GM21390 (cell line): ENCODE results near the gene SYNGR3.

Experiments used
- ATAC-seq: cut with Tn5 transposase; IDR thresholded peaks from one replicate; pipeline ENCODE4 v1.9.1; 2021; ENCODE audit not compliant: unreplicated experiment

SYNGR3 gene

GRCh38 chr16:2039274-2040031 lies 49.7 kb downstream of the SYNGR3 start:
- ATAC-seq = no peak

DNA sequence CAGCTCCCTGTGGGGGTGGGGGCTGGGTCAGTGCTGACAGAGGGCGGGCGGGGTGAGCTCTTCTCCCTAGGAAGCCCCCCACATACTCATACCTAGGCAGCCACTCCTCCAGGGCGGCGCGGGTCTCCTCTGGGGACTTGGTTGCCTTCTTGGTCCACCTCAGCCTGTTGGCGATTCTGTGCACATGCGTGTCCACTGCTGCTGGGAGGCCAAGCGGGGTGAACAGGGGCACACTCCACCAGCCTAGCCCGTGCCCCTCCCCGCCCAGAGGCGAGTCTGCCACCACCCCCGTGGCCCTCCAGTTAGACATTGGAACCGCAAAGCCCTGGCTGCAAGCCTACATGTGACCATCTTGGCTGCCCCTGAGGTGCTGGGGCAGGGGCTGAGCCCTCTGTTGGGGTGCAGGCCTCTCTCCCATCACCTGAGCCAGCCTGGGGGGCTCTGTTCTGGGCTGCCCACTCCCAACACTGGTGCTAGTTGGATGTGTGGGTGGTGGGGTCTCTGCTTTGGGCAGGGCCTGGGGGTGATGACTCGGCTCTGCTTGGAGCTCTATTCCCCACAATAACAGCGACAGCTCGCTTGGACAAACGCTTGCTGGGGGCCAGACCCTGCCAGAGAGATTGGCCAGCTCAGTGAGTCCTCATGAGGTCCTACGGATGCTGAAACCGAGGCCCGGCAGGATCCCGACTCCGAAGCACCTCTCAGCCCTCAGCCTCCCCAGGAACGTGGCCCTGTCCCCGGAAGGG lies 50.4 kb downstream of the SYNGR3 start:
- ATAC-seq = no peak

DNA sequence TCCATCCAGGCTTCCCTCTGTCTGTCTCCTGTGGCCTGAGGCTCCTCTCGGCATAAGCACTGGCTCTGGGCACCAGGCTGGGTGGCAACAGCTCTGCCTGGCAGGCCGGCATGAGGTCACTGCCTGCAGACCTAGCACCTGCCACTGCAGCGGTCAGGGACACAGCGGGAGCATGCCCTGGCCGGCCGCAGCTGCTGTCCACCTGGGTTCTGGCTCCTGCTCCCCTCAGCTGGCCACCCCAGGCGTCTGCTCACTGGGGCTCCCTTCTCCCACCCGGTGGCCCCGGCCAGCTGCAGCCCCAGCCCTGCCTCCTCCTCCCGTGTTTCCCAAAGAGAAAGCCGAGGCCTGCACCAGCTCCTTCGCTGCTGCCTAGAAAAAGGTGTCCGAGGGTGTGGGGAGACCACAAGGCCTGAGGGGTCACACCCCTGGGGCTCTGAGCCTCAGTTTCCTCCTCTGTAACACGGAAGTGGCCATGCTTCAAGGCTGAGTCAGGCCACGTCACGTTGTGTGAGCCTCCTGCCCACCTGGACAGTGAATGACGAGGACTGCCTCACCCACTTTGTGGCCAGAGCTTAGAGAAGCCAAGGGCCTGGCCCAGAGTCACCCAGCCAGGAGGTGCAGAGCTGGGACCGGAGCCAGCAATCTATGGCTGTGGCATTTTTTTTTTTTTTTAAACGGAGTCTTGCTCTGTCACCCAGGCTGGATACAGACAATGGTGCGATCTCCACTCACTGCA lies 51.2 kb downstream of the SYNGR3 start:
- ATAC-seq = no peak

- ATAC-seq = no peak
These were observed 52.6 kb downstream of the SYNGR3 start for GRCh38 chr16:2042171-2042985.

- ATAC-seq = no peak
These were observed 53.4 kb downstream of the SYNGR3 start for GRCh38 chr16:2042986-2043666.
